BJ (cell line): ENCODE results near the gene SLC2A11. TPM values are rescaled to one million over a fixed set of nuclear protein-coding genes. Genes with fewer than 3 reads are reported as not detected.
"Not testable (repeated sequence)": the region's sequence is repeated elsewhere in the genome, so short reads cannot be mapped to it uniquely, and the experiment has no call there.

Experiments
- CTCF ChIA-PET: fragments of 350-600 bp; formaldehyde crosslinking; extraction: SDS; loops from one replicate; lab custom pipeline; 2021; ENCODE audit warnings: antibody characterized with exemption, inconsistent platforms; lab: Yijun Ruan, JAX
- POLR2A ChIA-PET: fragments of 300-600 bp; sonication (Branson Sonifier 250); formaldehyde crosslinking; extraction: SDS; loops from one replicate; lab custom pipeline; 2021; ENCODE audit warnings: antibody characterized with exemption; lab: Charles Lee
- DNase-seq: peaks from one replicate; pipeline ENCODE4 v3.0.0-alpha.2; 2011; ENCODE audit warnings: low read depth
- H3K27me3 ChIP-seq: 2 replicates; pipeline ENCODE4 v1.6.0; 2011; ENCODE audit warnings: low read length; ENCODE audit not compliant: control insufficient read depth, insufficient read depth
- H3K36me3 ChIP-seq: 2 replicates; pipeline ENCODE4 v1.5.1; 2011; ENCODE audit warnings: low read length; ENCODE audit not compliant: control insufficient read depth, insufficient read depth
- H3K4me3 ChIP-seq: 2 replicates; pipeline ENCODE4 v1.5.1; 2011; ENCODE audit warnings: low read depth, mild to moderate bottlenecking, control low read depth, low read length
- CTCF ChIP-seq: IDR thresholded peaks from 2 replicates; pipeline ENCODE4 v1.5.1; 2011; ENCODE audit warnings: low read depth, mild to moderate bottlenecking, control low read depth, inconsistent platforms, low read length, moderate library complexity; ENCODE audit not compliant: insufficient read depth
- polyA plus RNA-seq: library from polyadenylated mRNA; depleted of rRNA; stranded (reverse); fragments of >200 nt; gene quantifications from 2 replicates; pipeline ENCODE4 v1.2.3, GENCODE V29; 2011

The SLC2A11 gene
- polyA plus RNA-seq, 1 experiment: 14.7 TPM

GRCh38 chr22:23912293-23912903 lies 54.7 kb downstream of the SLC2A11 start:
- Histone ChIP-seq H3K4me3 (no peak overlapping the region), H3K27me3 (no peaks in the 10 kb centered on the region), H3K36me3 (peaks cover 3% of the 10 kb centered on the region)
- ChIA-PET CTCF (interaction anchor here (1.0 to 3.1 kb wide), 2 partner anchors 18 to 50 kb away, joined by 3 to 11 read pairs; partner anchors contain the start of gene MIF), POLR2A (no interaction called here)
- no peak for DNase-seq
- no peak for TF ChIP-seq CTCF

- H3K36me3 ChIP-seq: peaks cover 3% of the 10 kb centered on the region
- no peaks in the 10 kb centered on the region for H3K27me3 ChIP-seq
- H3K4me3 ChIP-seq: peak overlapping the region; percentile 55
- no peak for TF ChIP-seq CTCF
- ChIA-PET CTCF (interaction anchor here (0.8 to 3.1 kb wide), 4 partner anchors 9 to 146 kb away, joined by 3 to 11 read pairs (median 3); partner anchors contain the start of genes CHCHD10 and MIF), POLR2A (interaction anchor here (0.7 to 1.4 kb wide), 2 partner anchors 19 to 224 kb away, joined by 3 to 4 read pairs; partner anchors contain the start of gene MIF)
- no peak for DNase-seq
Observed at GRCh38 chr22:23913306-23913660, 55.6 kb downstream of the SLC2A11 start.

GRCh38 chr22:23913661-23914353 lies 56.1 kb downstream of the SLC2A11 start:
- TF ChIP-seq CTCF: no peak
- peaks cover 3% of the 10 kb centered on the region for H3K36me3 ChIP-seq
- peak; percentile 93 for DNase-seq
- no peaks in the 10 kb centered on the region for H3K27me3 ChIP-seq
- ChIA-PET POLR2A (interaction anchor here (0.7 to 1.4 kb wide), 2 partner anchors 20 to 224 kb away, joined by 3 to 4 read pairs; partner anchors contain the start of gene MIF), CTCF (interaction anchor here (0.8 to 3.1 kb wide), 4 partner anchors 8 to 146 kb away, joined by 3 to 11 read pairs (median 3); partner anchors contain the start of genes CHCHD10 and MIF)
- peak overlapping the region; percentile 55 for H3K4me3 ChIP-seq

GRCh38 chr22:23915290-23915689 lies 57.6 kb downstream of the SLC2A11 start:
- ChIA-PET CTCF (no interaction called here), POLR2A (no interaction called here)
- Histone ChIP-seq H3K27me3 (no peaks in the 10 kb centered on the region), H3K4me3 (no peak overlapping the region), H3K36me3 (peaks cover 3% of the 10 kb centered on the region)
- TF ChIP-seq CTCF: no peak
- no peak for DNase-seq

GRCh38 chr22:23920267-23920611 lies 62.6 kb downstream of the SLC2A11 start:
- CTCF ChIA-PET: interaction anchor here (0.7 to 1.9 kb wide), 2 partner anchors 10 to 47 kb away, joined by 3 to 10 read pairs; no protein-coding TSS in a partner anchor
- POLR2A ChIA-PET: interaction anchor here (0.6 kb wide), 1 partner anchor 63 kb away, joined by 10 read pairs; the partner anchor contains the start of gene SLC2A11
- DNase-seq: not testable (repeated sequence)

GRCh38 chr22:23921586-23922201 lies 64.0 kb downstream of the SLC2A11 start:
- POLR2A ChIA-PET, H3K27me3 ChIP-seq, H3K4me3 ChIP-seq, DNase-seq: not testable (repeated sequence)
- peaks cover 14% of the 10 kb centered on the region for H3K36me3 ChIP-seq
- CTCF ChIA-PET: interaction anchor here (0.5 to 1.0 kb wide), 3 partner anchors 8 to 255 kb away, joined by 3 read pairs; no protein-coding TSS in a partner anchor

More at GRCh38 chr22:23920267-23920611, 62.6 kb downstream of the SLC2A11 start:
- not testable (repeated sequence) for H3K27me3 ChIP-seq, H3K36me3 ChIP-seq, H3K4me3 ChIP-seq
